ENCODE data around the gene ERCC3.

Gene ERCC3

DNA sequence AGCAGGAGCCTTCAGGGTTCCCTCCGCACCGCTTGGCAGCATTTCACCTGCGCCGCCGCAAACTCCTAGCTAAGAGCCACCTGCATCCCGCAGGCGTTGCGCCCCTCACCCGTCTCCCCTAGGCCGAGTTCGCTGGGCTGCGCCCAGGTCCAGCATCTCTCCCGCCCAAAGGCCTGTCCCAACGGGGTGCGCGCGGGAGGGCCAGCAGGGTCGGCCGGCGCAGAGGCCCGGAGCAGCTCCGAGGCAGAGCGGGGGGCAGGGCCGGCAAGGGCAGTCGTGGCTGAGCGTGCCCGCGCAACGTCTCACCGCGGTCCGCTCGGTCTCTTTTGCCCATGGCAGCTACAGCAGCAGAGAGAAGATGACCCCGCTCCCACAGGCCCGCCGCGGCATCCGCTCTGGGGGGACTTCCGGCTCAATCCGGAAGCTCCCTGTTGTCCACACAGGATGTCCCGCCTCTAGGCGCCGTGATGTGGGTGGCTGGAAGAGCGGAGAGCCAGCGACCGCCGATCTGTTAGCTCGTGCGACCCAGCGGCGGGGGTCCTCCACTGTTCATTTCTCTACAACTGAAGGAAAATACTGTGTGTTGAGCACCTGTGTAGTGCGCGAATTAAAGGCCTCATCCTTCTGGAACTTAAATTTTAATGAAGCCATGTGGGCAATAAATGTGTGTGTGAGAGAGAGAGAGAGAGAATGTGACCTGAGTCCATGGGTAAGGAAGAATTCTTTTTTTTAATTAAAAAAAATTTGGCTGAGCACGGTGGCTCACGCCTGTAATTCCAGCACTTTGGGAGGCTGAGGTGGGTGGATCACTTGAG, at the start of gene ERCC3:
Gene ERCC3, minus strand, starts transcription at position 397 of the 815 bp plus-strand sequence. Its CDS starts 63 bp downstream, at position 334.
- DNase-seq, result peak; percentile 86

DNA sequence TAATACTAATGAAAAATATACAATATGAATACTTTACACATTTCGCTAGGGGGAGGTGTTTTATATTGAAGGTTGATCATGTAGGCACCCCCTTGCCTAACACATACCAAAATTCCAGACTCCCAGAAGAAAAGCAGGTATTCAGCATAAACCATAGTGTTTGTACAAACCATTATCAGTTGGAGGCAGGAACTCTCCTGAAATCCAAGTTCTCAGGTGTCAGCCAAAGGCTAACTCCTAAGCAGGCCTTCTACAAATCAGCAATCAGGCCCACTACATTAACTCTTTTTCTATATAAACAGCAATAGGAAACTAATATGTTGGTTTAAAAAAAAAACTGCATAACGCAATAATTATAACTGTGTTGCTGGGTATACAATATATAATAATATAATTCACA, 49.3 kb upstream of the ERCC3 start:
- DNase-seq, result no peak

DNA sequence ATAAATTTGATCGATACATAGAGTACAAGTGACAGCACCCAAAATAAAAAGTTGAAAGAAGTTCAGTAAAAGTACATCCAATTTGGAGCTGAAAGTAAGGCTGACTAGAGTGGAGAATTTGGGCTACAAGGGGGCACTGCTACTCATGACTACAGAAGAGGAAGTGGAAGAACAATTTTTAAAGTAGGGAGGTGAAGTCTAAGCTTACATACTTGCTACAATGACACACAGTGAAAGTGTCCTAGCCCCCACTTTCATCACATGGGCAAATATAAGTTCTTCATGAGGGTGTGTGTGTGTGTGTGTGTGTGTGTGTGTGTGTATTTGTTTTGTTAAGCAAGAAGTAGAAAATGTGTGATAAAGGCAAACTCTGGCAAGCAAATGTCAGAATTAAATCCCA, 48.2 kb upstream of the ERCC3 start:
- no peak for DNase-seq

DNA sequence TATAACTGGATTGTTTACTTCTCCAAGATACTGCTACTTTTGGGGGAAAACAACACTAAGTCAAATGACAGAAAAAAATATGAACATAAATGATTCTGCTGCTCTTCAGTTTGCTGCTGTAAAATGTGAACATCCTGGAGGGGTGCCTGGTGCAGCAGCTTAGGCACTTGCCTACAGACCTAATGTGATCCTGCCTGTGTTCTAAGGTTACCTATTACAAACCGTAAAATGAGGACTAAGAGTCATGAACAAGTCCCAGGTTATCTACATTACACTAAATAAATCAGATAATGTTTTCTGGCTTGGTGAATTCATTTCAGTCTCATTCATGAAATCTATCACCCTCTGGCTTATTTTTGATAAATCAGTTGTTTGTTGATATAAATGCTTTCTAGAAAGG, 38.4 kb upstream of the ERCC3 start:
- no peak for DNase-seq

DNA sequence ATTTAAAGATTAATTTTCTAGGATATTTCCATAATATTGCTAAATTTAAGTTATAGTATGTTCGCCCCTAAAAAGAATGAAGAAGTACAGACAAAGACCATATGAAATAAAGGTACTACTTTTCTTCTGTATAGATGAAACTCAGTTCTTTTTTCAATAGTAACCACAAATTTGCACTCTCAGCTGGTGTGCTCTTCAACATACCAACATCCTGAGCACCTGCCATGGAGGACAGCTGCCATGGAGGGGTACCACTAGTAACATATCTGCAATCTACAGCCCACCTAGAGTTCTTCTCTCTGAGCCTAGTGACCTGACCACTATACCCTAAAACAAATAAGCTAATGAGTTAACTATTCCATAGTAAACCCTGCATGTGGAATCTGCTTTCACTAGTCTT, 36.8 kb upstream of the ERCC3 start:
- DNase-seq, result no peak

DNA sequence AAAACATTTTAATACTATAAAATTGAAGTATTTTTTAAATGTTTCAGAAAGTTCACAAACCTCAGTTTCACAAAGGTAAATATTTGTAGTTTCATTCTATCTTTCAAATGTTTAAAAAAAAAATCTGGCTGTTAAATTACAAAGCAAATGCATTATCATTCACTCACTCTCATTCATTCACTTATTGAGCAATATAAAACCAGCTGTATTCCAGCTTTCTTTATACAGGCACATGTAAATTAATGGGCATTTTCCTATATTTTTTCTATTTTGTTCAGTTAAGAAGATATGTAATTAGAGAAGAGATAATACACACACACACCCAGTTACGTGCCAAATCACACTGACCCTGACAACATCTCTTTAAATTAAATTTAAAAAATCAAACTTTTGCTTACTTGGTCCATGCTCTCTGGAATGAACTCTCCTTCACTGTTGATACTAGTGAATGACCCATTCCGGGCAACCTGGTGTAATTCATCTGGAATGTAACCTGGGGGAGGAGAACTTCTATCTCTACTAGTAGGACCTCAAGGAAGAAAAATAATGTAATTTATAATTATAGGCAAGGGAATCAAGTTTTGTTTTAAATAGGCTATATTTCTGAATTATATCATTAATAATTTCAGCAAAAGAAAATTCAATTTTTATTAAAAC, 32.5 kb upstream of the ERCC3 start:
- no peak for DNase-seq

DNA sequence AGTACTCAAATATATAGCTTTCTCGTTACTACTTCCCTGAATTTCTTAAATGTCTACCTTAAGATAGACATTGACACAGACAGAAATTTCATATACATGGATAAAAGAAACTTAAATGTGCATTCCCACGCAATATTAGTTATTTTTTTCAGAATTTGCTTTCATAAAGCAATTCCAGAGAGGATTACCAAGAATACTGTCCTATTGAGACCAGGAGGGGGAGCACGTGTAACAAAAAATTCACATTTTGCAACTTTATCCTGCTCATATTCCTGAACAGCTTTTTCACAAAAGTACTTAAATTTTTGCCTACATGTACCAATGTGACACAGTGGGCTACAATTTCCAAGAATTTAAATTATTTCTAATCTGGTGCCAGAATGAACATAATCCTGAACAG, 30.7 kb upstream of the ERCC3 start:
- DNase-seq, result peak; percentile 6

DNA sequence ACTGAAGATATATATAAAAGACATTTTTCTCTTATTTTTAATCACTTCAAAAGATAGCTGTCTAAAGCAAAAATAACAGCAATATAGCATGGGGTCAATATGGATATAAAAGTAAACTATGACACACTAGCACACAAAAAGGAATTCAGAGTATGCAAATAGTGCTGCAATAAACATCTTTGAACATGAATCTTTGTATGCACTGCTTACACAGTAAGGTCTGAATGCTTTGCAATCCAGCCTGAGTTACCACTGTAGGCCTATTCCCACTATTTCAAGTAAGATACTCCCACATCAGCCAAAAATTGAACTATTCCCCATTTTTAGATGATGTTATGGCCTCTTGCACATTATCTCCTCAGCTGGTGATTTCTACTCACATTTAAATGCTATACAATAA, 27.4 kb upstream of the ERCC3 start:
- no peak for DNase-seq

DNA sequence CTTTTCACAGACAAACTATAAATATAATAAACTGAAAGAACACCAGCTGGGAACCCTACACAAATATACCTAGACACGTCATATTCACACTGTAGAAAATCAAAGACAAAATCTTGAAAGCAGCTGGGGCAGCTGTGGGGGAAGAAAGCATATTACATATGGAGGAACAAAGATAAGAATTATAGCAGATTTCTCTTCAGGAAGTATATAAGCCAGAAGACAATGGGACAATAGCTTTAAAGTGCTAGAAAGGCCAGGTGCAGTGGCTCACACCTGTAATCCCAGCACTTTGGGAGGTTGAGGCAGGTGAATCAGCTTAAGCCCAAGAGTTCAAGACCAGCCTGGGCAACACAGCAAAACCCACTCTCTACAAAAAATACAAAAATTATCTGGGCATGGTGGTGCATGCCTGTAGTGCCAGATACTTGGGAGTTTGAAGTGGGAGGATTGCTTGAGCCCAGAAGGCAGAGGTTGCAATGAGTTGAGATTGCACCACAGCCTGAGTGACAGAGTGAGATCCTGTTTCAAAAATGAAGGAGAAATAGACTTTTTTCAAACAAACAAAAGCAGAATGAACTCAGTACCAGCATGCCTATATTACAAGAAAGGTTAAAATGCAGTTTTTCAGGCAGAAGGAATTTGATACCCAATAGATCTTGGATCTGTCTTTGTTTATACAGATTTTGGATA, 26.8 kb upstream of the ERCC3 start:
- no peak for DNase-seq

DNA sequence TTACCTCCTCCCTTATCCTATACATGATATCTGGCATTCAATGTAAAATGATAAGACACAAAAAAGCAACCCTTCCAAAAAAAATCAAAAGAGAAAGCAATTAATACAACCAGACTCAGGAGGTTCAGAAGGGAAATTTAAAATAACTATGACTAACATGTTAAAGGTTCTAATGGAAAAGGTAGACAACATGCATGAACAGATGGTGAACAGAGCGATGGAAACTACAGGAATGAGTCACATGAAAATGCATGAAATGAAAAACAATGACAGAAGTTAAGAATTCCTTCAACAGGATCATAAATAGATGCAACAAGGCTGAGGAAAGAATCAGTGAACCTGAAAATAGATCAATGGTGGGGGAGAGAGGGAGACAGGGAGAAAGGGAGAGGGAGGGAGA, 26.1 kb upstream of the ERCC3 start:
- DNase-seq, result no peak

DNA sequence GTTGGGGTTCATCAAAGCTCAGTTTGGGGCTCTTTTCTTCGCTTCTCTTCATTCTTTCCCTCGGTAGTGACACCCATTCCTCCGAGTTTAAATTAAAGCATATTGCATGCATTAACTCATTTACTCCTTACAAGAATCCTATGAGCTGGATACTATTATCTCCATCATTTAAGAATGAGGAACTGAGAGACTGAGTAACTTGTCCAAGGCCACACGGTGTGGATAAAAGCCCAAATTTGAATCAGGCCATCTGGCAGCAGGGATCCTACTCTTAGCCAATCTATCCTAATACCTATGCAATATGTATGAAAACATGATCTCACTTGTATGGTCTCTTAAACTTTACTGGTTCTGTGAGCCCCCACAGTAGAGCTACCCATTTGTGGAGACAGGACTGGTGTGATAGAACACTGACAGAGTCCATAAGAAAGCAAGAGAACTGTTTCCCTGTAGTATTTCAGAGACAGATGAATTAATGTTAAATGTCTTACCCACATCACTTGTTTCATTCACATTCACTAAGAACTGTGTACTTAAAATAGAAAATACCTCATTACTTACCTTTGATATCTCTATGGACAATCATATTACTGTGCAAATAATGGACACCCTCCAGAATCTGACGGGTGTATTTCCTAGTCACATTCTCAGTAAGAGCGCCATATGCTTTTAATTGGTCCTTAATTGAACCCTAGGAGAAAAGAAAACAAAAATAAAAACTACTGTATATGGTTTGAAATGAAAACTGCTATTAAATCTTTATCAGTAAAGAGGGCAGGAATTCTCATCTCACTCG, 20.4 kb upstream of the ERCC3 start:
- DNase-seq, result no peak

DNA sequence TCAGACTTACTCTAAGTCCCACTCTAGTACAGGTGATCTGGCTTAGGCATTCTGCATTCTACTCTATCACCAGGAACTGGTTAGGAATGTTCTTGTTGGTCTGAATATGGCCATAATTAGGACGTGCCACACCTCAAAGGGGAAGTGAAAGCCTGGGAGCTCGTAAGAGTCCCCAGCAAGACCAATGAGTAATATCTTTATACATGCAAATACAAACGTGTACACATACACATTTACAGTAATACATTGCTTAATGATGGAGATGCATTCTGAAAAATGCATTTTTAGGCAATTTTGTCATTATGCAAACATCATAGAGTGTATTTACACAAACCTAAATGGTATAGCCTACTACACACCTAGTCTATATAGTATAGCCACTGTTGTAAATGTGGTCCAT, 19.5 kb upstream of the ERCC3 start:
- no peak for DNase-seq

DNA sequence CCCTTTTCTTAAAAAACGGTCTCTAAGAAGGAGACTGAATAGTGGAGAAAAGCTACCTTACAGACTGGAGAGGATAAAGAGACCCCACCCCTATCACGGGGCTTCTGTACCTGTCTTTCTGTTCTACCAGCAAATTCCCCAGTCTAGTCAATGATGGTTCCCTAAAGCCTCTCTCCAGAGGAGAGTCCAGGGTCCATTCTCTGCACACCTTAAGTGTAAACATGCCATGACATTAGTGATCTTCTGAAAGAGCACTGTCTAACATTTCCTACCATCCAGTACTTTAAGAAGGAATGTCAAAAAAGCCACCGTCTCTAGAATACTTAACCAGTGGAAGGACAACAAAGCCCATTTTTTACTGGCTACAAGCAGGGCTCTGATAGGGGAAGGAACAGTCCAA, 17.0 kb upstream of the ERCC3 start:
- DNase-seq, result no peak

DNA sequence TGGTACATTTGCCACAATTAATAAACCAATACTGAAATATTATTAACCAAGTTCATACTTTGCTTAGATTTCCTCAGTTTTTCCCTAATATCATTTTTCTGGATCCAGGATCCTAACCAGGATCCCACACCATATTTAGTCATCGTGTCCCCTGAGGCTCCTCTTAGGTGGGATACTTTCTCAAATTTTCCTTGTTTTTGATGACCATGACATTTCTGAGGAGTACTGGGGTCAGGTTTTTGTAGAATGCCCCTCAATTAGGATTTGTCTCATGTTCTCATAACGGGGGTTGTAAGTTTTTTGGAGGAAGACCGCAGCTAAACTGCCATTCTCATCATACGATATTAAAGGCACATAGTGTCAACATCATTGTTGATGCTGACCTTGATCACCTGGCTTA, 15.5 kb upstream of the ERCC3 start:
- no peak for DNase-seq

DNA sequence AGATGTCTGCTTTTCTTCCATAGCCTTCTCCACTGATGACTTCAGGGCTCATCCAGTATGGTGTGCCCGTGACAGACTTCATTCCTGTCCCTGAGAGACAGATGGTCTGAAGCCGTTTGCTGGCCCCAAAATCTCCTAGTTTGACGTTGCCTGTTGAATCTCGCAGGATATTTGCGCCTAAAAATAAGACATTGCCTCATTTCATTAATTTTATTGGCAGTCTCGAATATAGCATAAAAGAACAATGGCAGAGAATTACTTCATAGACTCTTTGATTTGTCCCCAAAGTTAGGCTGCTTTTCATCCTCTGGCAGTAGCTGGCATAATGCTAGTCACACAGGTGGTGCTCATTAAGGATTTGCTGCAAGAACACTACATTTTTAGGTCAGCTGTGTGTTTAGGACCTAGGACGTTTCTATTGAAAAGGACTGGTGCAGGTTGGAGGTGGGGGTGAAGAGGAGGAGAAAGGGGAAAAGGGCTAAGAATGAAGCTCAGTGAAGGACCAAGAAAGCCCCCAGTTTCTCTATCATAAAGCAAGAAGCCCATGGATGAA, 14.7 kb upstream of the ERCC3 start:
- DNase-seq, result no peak

DNA sequence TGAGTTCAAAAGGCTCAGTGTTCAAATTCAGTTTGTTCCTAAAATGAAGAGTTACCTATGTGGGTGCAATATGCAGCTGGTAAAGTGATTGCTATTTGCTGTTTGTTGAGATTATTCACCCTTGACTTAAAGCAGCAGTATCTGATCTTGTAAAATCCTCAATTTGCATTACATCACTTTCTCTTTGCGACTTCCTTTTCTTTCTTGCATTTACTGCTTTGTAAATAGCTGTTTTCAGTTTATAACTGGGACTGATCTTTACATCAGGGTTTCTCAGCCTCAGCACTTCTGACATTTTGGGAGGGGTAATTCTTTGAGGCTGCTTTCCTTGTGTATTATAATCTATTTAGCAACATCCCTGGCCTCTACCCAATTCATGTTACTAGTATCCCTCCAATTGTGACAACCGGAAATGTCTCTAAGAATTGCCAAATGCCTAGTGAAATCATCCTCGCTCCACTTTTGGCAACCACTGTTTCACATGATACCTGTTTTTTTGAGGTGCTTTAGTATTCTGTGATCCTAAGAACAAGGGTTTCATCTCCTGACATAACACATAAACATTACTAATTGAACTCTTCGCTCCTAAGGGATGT, 12.1 kb upstream of the ERCC3 start:
- DNase-seq, result no peak

DNA sequence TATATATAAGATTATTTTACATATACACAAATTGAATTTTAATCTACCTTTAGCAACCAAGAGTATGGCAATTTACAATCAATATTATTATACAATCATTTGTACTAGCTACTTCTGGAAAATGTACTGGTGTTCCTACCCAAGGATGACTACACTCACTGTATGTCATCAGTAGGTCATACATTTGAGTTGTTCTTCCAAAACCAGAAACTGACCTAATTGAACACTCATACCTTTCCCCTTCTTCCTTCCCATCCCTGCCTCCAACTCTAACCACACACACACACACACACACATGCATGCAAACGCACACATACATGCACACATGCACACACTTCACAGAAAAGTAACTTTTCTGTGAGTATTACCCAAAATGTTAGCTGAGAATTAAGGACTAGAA, 8.2 kb upstream of the ERCC3 start:
- DNase-seq, result no peak

DNA sequence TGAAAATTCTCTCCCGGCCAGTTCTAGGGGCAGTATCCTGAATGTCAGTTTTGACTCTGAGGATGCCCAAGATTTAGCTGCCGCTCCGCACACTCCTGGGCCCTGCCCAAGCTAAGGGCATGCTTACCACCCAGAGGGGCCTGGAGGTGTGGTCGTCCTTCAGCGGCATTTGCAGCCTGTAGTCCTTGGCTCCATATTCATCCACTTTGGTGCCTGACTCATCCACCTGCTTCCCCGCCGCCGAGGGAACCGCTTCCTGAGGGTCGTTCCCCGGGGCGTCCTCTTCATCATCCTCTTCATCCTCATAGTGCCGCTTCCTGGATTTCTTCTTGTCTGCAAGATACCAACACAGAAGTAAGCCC, 577 bp downstream of the ERCC3 start:
- peak; percentile 24 for DNase-seq

DNA sequence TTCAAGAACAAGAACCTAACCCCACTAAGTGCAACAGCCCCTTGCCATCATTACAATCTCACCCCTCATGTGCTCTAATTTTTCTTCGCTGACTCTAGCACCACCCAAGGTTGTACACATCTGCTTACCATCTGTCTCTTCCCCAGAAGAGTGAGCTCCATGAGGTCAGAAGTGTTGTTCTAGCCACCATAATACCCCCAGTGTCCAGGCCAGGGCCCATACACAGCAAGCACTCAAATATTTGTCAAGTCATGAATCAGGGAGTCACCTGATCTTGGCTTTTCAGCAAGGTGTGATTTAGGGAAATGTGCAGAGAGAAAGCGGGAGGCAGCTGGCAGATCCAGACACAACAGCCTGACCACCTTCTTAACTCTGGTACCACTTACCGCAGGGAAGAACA, 5.7 kb downstream of the ERCC3 start:
- no peak for DNase-seq

DNA sequence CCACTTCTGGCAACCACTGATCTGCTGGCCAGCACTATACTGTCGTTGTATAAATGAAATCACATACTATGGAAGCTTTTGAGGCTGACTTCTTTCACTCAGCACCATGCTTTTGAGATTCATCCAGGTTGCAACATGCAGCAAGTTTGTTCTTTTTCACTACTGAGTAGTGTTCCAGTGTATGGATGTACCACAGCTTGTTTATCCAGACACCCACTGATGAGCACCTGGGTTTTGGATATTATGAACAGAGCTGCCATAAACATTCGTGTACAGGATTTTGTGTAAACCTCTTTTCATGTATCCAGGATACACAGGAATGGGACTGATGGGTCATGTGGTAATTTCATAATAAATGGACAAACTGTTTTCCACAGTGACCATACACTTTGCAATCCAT, 10.7 kb downstream of the ERCC3 start:
- DNase-seq, result no peak

DNA sequence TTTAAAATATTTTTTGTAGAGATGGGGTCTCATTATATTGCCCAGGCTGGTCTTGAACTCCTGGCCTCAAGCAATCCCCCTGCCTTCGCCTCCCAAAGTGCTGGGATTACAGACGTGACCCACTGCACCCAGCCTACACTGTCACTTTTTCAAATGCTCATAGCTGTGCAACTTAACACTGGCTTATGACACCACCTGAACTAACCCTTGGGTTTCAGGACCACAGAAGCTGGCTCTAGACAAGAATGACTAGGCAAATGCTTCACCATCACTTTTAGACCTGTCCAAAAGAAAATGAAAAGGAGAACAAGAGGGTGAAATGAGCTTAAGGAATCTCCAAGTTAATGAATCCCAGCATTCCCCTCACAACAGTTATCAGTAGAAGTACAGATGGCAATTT, 13.3 kb downstream of the ERCC3 start:
- DNase-seq, result no peak

DNA sequence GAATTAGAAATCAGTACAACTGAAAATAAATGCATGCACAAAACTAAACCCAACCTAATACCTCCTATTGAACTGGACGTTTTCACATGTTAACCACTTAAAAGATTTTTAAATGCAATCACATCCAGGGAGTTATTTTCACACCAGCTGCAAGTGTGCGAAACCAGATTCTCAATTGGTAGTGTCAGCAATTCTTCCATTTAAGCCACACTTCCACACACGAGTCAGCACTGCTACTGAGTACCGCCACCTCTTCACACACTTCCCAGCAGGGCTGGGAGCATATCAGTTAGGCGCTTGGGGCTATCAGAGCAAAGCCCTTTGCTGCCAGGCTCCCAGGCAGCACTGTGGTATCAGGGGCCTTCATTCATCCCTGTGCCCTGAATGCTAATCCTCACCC, 14.2 kb downstream of the ERCC3 start:
- DNase-seq, result no peak

DNA sequence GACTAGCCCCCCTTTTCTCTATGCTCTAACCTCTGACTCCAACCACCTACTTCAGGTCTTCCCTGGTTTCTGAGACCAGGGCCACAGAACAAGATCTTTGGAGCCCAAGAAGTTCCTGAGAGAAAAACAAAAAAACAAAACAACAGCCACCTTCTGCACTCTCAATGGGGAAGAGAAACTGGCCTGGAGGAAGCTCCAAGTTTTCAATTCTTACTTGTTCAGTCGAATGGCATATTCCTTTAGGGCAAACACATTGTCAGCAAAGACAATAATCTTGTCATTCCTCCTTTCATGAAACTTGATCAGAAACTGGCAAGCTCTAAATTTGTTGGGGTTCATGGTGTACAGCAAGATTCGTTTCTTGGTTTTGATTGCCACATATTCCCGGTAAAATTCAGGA, 15.0 kb downstream of the ERCC3 start:
- no peak for DNase-seq

Measured in CD4-positive, alpha-beta T cell treated with Interleukin-6 for 4 hours (primary cell).